HCT116 (cell line): ENCODE results near the gene ZNF784.

Source experiments
- CEBPB ChIP-seq: IDR thresholded peaks from 2 replicates; pipeline ENCODE4 v1.6.1; 2012; ENCODE audit warnings: low read depth
- CTCF ChIP-seq, 3 experiments: fragments of 200-600 bp in 1 of 3; sonication (generic) in 1 of 3; IDR thresholded peaks in 2 of 3; conservative IDR thresholded peaks in 1 of 3; 2 replicates each; pipeline ENCODE4 v1.5.1; 2012 to 2017; ENCODE audit warnings: low read depth in 2 of 3, low read length in 2 of 3, antibody characterized with exemption in 1 of 3, borderline replicate concordance in 1 of 3, control low read depth in 1 of 3, mild to moderate bottlenecking in 1 of 3, mixed read lengths in 1 of 3, mixed run types in 1 of 3, moderate library complexity in 1 of 3; ENCODE audit not compliant: insufficient read depth in 1 of 3
- ELF1 ChIP-seq: IDR thresholded peaks from 2 replicates; pipeline ENCODE4 v1.6.1; 2012; ENCODE audit warnings: low read depth, borderline replicate concordance
- EZH2 ChIP-seq: fragments of 200-600 bp; sonication (generic); IDR thresholded peaks from 2 replicates; pipeline ENCODE4 v1.6.1; 2017; ENCODE audit warnings: antibody characterized with exemption, mixed run types
- EZH2phosphoT487 ChIP-seq: fragments of 200-600 bp; IDR thresholded peaks from 2 replicates; pipeline ENCODE4 v1.6.1; 2018; ENCODE audit warnings: antibody characterized with exemption, borderline replicate concordance
- FOSL1 ChIP-seq: IDR thresholded peaks from 2 replicates; pipeline ENCODE4 v1.6.1; 2012; ENCODE audit warnings: low read depth
- MAX ChIP-seq: IDR thresholded peaks from 2 replicates; pipeline ENCODE4 v1.6.1; 2012
- POLR2A ChIP-seq: IDR thresholded peaks from 2 replicates; pipeline ENCODE4 v1.7.0; 2011; ENCODE audit warnings: borderline replicate concordance; ENCODE audit not compliant: insufficient read depth, insufficient read length; ENCODE audit errors: extremely low read depth
- POLR2AphosphoS5 ChIP-seq: IDR thresholded peaks from 2 replicates; pipeline ENCODE4 v1.6.1; 2011; ENCODE audit warnings: mild to moderate bottlenecking, low read depth, low read length, moderate library complexity
- RAD21 ChIP-seq: IDR thresholded peaks from 2 replicates; pipeline ENCODE4 v1.6.1; 2012; ENCODE audit warnings: low read depth, mild to moderate bottlenecking
- SIN3A ChIP-seq: IDR thresholded peaks from 2 replicates; pipeline ENCODE4 v1.6.1; 2012; ENCODE audit warnings: low read depth
- TF ChIP-seq, protein P1 (sequence below): IDR thresholded peaks from 2 replicates; pipeline ENCODE4 v1.6.1; 2012; ENCODE audit warnings: low read depth

- TF ChIP-seq MAX (no peak), CTCF (IDR thresholded peaks at IDR 0.05 in 2 of 3, conservative IDR thresholded peaks at IDR 0.05 in 1 of 3; ENCODE audit: borderline replicate concordance in 1 of 3, insufficient read depth in 1 of 3, low read depth in 2 of 3, low read length in 2 of 3) (no peak), EZH2 (no peak), POLR2AphosphoS5 (no peak), POLR2A (no peak), ELF1 (no peak), CEBPB (no peak), FOSL1 (no peak), SIN3A (no peak), RAD21 (no peak), EZH2phosphoT487 (no peak)
- TF ChIP-seq, protein P1, sequence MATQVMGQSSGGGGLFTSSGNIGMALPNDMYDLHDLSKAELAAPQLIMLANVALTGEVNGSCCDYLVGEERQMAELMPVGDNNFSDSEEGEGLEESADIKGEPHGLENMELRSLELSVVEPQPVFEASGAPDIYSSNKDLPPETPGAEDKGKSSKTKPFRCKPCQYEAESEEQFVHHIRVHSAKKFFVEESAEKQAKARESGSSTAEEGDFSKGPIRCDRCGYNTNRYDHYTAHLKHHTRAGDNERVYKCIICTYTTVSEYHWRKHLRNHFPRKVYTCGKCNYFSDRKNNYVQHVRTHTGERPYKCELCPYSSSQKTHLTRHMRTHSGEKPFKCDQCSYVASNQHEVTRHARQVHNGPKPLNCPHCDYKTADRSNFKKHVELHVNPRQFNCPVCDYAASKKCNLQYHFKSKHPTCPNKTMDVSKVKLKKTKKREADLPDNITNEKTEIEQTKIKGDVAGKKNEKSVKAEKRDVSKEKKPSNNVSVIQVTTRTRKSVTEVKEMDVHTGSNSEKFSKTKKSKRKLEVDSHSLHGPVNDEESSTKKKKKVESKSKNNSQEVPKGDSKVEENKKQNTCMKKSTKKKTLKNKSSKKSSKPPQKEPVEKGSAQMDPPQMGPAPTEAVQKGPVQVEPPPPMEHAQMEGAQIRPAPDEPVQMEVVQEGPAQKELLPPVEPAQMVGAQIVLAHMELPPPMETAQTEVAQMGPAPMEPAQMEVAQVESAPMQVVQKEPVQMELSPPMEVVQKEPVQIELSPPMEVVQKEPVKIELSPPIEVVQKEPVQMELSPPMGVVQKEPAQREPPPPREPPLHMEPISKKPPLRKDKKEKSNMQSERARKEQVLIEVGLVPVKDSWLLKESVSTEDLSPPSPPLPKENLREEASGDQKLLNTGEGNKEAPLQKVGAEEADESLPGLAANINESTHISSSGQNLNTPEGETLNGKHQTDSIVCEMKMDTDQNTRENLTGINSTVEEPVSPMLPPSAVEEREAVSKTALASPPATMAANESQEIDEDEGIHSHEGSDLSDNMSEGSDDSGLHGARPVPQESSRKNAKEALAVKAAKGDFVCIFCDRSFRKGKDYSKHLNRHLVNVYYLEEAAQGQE: no peak
These were observed 24.4 kb upstream of the ZNF784 start for GRCh38 chr19:55648585-55649267.
